Liver (tissue), 9 donors: ENCODE measurements around the gene CNST. TPM values are rescaled to one million over a fixed set of nuclear protein-coding genes. Genes with fewer than 3 reads are reported as not detected.
"Not testable (repeated sequence)": the region's sequence is repeated elsewhere in the genome, so short reads cannot be mapped to it uniquely, and the experiment has no call there.

Experiments used
- DNase-seq: peaks from one replicate; pipeline ENCODE4 v3.0.0-alpha.2; 2017; ENCODE audit warnings: low spot score
- H3K27ac ChIP-seq, 2 donors: one replicate each; pipeline ENCODE4 v1.7.0; 2013; ENCODE audit warnings: inconsistent platforms in 2 of 2, low read length in 2 of 2, control low read depth in 1 of 2, low read depth in 1 of 2, mild to moderate bottlenecking in 1 of 2
- H3K27me3 ChIP-seq, 4 donors: one replicate each; pipeline versions ENCODE4 v1.6.1 to v1.7.0; 2013; ENCODE audit warnings: low read length in 3 of 4, inconsistent platforms in 1 of 4, mild to moderate bottlenecking in 1 of 4, moderate library complexity in 1 of 4; ENCODE audit not compliant: control insufficient read depth in 4 of 4, insufficient read depth in 4 of 4
- H3K36me3 ChIP-seq, 4 donors: one replicate each; pipeline versions ENCODE4 v1.6.1 to v1.7.0; 2013; ENCODE audit warnings: low read length in 3 of 4, mild to moderate bottlenecking in 3 of 4, low read depth in 1 of 4, moderate library complexity in 1 of 4; ENCODE audit not compliant: control insufficient read depth in 4 of 4, insufficient read depth in 3 of 4
- H3K4me1 ChIP-seq, 4 donors: one replicate each; pipeline versions ENCODE4 v1.6.1 to v1.7.0; 2013; ENCODE audit warnings: low read length in 3 of 4, mild to moderate bottlenecking in 3 of 4, moderate library complexity in 1 of 4; ENCODE audit not compliant: control insufficient read depth in 4 of 4, insufficient read depth in 4 of 4
- H3K4me3 ChIP-seq, 3 donors: one replicate each; pipeline versions ENCODE4 v1.6.1 to v1.7.0; 2013; ENCODE audit warnings: low read length in 3 of 3, control low read depth in 1 of 3, low read depth in 1 of 3, mild to moderate bottlenecking in 1 of 3
- H3K9ac ChIP-seq, 2 donors: one replicate each; pipeline ENCODE4 v1.7.0; 2013; ENCODE audit warnings: low read length in 2 of 2, mild to moderate bottlenecking in 2 of 2, moderate library complexity in 2 of 2, control low read depth in 1 of 2, low read depth in 1 of 2
- H3K9me3 ChIP-seq, 4 donors: one replicate each; pipeline versions ENCODE4 v1.6.1 to v1.7.0; 2013; ENCODE audit warnings: low read length in 3 of 4; ENCODE audit not compliant: control insufficient read depth in 4 of 4
- ATF3 ChIP-seq: IDR thresholded peaks from 2 replicates; pipeline ENCODE4 v1.6.1; 2016; ENCODE audit warnings: antibody characterized with exemption
- CTCF ChIP-seq: fragments of 150-350 bp; IDR thresholded peaks from 2 replicates; pipeline ENCODE4 v1.5.1; 2017; ENCODE audit warnings: improper control_type of control experiment, low read depth, low read length; ENCODE audit not compliant: missing input control
- EGR1 ChIP-seq, 2 donors: IDR thresholded peaks; 2 replicates each; pipeline ENCODE4 v1.6.1; 2016 to 2018; ENCODE audit warnings: antibody characterized with exemption in 2 of 2, low read depth in 2 of 2
- FOXA2 ChIP-seq: IDR thresholded peaks from 2 replicates; pipeline ENCODE4 v1.6.1; 2016; ENCODE audit warnings: antibody characterized with exemption
- HNF4G ChIP-seq: IDR thresholded peaks from 2 replicates; pipeline ENCODE4 v1.6.1; 2016; ENCODE audit warnings: antibody characterized with exemption
- MAX ChIP-seq: IDR thresholded peaks from 2 replicates; pipeline ENCODE4 v1.6.1; 2016; ENCODE audit warnings: antibody characterized with exemption
- RAD21 ChIP-seq, 2 donors: IDR thresholded peaks; 2 replicates each; pipeline ENCODE4 v1.6.1; 2016; ENCODE audit warnings: antibody characterized with exemption in 2 of 2, mild to moderate bottlenecking in 2 of 2
- REST ChIP-seq: IDR thresholded peaks from 2 replicates; pipeline ENCODE4 v1.6.1; 2016; ENCODE audit warnings: antibody characterized with exemption, mild to moderate bottlenecking
- SP1 ChIP-seq: IDR thresholded peaks from 2 replicates; pipeline ENCODE4 v1.6.1; 2018; ENCODE audit warnings: antibody characterized with exemption, mild to moderate bottlenecking
- TAF1 ChIP-seq: conservative IDR thresholded peaks from 2 replicates; pipeline ENCODE4 v1.6.1; 2016; ENCODE audit warnings: antibody characterized with exemption, mild to moderate bottlenecking
- WGBS: extraction: QIAGEN DNeasy Blood & Tissue Kit; methylation state at CpG from one replicate; pipeline ENCODE4 v1.1.7; 2013; 5-methylcytosine and 5-hydroxymethylcytosine counted together
- polyA plus RNA-seq, 2 donors: library from polyadenylated mRNA; stranded (reverse) in 1 of 2; unstranded in 1 of 2; fragments of 200-250 nt in 1 of 2; fragments of >200 nt in 1 of 2; fragmentation: Nextera tagmentation in 1 of 2; extraction: Ambion mirVana in 1 of 2; gene quantifications; one replicate each; pipeline versions ENCODE4 v1.2.1 to v1.2.3, GENCODE V29; 2013 to 2015
- total RNA-seq, 2 donors: library from RNA; depleted of rRNA; stranded (reverse); fragments of >200 nt; gene quantifications; one replicate each; pipeline ENCODE4 v1.2.3, GENCODE V29; 2014
- TF ChIP-seq, protein P1 (sequence below): IDR thresholded peaks from 2 replicates; pipeline ENCODE4 v1.6.1; 2016; ENCODE audit warnings: antibody characterized with exemption
- donor health status: healthy.
- donor health status: healthy.
- donor health status: healthy.
- donor health status: healthy.
- donor health status: healthy.

The CNST gene
- total and polyA plus RNA-seq, 4 donors = 6.1 to 36.3 (median 12.1) TPM

DNA sequence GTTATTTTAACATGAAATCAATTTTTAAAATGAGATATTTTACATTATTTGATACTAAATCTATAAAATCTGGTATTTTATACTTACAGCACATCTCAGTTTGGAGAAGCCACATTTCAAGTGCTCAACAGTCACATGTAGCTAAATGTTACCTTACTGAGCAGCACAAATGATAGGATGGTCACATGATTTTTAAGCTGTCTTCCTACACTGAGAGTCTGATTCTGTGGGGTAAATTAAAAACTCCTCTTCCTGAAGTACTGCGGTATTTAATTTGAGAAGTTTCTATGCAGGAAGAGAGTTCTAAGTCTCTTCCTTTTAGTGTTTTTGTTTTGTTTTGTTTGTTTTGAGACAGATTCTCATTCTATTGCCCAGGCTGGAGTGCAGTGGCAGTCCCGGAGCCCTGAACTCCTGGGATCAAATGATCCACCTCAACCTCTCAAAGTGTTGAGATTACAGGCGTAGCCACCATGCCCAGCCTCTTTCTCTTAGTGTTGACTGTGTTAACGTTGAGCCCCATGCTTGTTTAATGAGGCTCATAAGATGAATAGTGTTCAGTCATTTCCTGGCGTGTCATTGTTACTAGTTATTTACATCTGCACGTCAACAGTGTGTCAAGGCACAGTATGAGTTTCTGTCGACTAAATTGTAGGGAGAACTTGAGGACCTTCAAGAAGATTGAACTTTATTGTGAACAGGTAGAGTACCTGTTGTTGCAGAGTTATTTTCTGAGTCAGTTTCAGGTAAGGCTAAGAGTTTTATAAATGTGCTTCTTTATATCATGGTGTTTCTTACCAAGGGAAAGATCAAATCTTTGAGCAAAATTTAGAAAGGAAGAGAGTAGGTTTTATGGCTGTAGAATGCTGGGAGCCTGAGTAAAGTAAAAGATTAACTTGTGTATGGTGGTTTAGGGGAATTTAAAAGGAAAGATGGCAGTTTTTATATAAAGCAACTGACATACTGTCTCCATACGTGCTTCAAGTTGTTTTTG lies 3.3 kb downstream of the CNST start:
- TF ChIP-seq HNF4G (no peak), REST (no peak), MAX (no peak), SP1 (no peak), CTCF (no peak), ATF3 (no peak), EGR1 (IDR thresholded peaks at IDR 0.05; ENCODE audit: low read depth in 2 of 2) (no peak), FOXA2 (no peak), TAF1 (no peak), RAD21 (IDR thresholded peaks at IDR 0.05) (no peak)
- TF ChIP-seq, protein P1, sequence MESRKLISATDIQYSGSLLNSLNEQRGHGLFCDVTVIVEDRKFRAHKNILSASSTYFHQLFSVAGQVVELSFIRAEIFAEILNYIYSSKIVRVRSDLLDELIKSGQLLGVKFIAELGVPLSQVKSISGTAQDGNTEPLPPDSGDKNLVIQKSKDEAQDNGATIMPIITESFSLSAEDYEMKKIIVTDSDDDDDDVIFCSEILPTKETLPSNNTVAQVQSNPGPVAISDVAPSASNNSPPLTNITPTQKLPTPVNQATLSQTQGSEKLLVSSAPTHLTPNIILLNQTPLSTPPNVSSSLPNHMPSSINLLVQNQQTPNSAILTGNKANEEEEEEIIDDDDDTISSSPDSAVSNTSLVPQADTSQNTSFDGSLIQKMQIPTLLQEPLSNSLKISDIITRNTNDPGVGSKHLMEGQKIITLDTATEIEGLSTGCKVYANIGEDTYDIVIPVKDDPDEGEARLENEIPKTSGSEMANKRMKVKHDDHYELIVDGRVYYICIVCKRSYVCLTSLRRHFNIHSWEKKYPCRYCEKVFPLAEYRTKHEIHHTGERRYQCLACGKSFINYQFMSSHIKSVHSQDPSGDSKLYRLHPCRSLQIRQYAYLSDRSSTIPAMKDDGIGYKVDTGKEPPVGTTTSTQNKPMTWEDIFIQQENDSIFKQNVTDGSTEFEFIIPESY = no peak
- H3K9ac ChIP-seq = peak overlapping the region in 1 of 2 donors; percentile 24
- no peak for DNase-seq
- H3K27me3 ChIP-seq = no peaks in the 10 kb centered on the region
- H3K4me1 ChIP-seq = peaks cover 3 to 21% (median 11%) of the 10 kb centered on the region in 4 donors
- peak overlapping the region; percentile 50 to 51 for H3K27ac ChIP-seq
- no peaks in the 10 kb centered on the region for H3K9me3 ChIP-seq
- no peak overlapping the region for H3K4me3 ChIP-seq
- 55% methylated on average over 8 of the region's 8 CpGs for WGBS
- peaks cover 0 to 2% (median 0%) of the 10 kb centered on the region in 4 donors for H3K36me3 ChIP-seq

- TF ChIP-seq MAX = peak; percentile 10
- 75% methylated on average over 4 of the region's 4 CpGs for WGBS
- not testable (repeated sequence) for H3K9me3 ChIP-seq, H3K4me3 ChIP-seq, DNase-seq, H3K9ac ChIP-seq, H3K36me3 ChIP-seq, H3K27me3 ChIP-seq, H3K4me1 ChIP-seq
- H3K27ac ChIP-seq = peak overlapping the region in 1 of 2 donors; percentile 41
These were observed 5.1 kb downstream of the CNST start for GRCh38 chr1:246571309-246571708.
